Activated naive CD8-positive, alpha-beta T cell treated with anti-CD3 and anti-CD28 coated beads for 36 hours (primary cell): Measurements from ENCODE around the gene MND1. TPM values are rescaled to one million over a fixed set of nuclear protein-coding genes. Genes with fewer than 3 reads are reported as not detected.

Experiments
- DNase-seq: peaks from one replicate; pipeline ENCODE4 v3.0.0; 2021
- H3K27ac Mint-ChIP-seq: one replicate; pipeline ENCODE4 v1.8.0; 2022; ENCODE audit warnings: mild to moderate bottlenecking, moderate library complexity, mixed read lengths
- H3K27me3 Mint-ChIP-seq: one replicate; pipeline ENCODE4 v1.8.0; 2022; ENCODE audit warnings: mild to moderate bottlenecking, mixed read lengths
- H3K36me3 Mint-ChIP-seq: one replicate; pipeline ENCODE4 v1.8.0; 2021; ENCODE audit warnings: mild to moderate bottlenecking, mixed read lengths
- H3K4me1 Mint-ChIP-seq: one replicate; pipeline ENCODE4 v1.8.0; 2021; ENCODE audit warnings: mixed read lengths
- H3K4me3 Mint-ChIP-seq: one replicate; pipeline ENCODE4 v1.8.0; 2022; ENCODE audit warnings: mild to moderate bottlenecking, moderate library complexity, mixed read lengths
- H3K9me3 Mint-ChIP-seq: one replicate; pipeline ENCODE4 v1.8.0; 2022; ENCODE audit warnings: mixed read lengths
- total RNA-seq, 2 experiments: library from RNA; stranded (reverse); gene quantifications; one replicate each; pipeline ENCODE4 v1.2.3, GENCODE V29; 2021

The MND1 gene
- total RNA-seq, result 10 to 100 TPM; 42.8 to 45.3 TPM

- Mint-ChIP-seq H3K4me1 (peaks cover 9% of the 10 kb centered on the region), H3K9me3 (no peaks in the 10 kb centered on the region), H3K36me3 (peaks cover 14% of the 10 kb centered on the region), H3K27me3 (peaks cover 9% of the 10 kb centered on the region), H3K4me3 (peak within 1 kb of the TSS; percentile 92), H3K27ac (peak within 1 kb of the TSS; percentile 92)
- peak; percentile 94 for DNase-seq
Observed at GRCh38 chr4:153344131-153345011, at the start of gene MND1. TSS of gene MND1 (plus strand) at chr4:153344688. CDS start at chr4:153344738, 50 bp downstream.

DNA sequence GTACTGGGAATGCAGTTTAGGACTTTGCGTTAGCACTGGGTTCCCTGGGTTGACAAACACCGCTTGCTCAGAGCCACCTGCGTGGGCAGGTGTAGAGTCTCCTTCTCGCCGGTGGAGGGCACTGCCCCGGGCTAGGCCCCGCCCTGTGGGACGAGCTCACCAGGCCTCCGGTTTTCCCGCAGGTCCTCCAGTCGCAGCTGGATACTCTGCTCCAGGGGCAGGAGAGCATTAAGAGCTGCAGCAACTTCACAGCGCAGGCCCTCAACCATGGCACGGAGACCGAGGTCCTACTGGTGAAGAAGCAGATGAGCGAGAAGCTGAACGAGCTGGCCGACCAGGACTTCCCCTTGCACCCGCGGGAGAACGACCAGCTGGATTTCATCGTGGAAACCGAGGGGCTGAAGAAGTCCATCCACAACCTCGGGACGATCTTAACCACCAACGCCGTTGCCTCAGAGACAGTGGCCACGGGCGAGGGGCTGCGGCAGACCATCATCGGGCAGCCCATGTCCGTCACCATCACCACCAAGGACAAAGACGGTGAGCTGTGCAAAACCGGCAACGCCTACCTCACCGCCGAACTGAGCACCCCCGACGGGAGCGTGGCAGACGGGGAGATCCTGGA lies 49.2 kb upstream of the MND1 start:
- Mint-ChIP-seq H3K4me3 (no peak overlapping the region), H3K27me3 (no peaks in the 10 kb centered on the region), H3K36me3 (peaks cover 11% of the 10 kb centered on the region), H3K27ac (no peak overlapping the region), H3K4me1 (no peaks in the 10 kb centered on the region), H3K9me3 (peaks cover 8% of the 10 kb centered on the region)
- no peak for DNase-seq

DNA sequence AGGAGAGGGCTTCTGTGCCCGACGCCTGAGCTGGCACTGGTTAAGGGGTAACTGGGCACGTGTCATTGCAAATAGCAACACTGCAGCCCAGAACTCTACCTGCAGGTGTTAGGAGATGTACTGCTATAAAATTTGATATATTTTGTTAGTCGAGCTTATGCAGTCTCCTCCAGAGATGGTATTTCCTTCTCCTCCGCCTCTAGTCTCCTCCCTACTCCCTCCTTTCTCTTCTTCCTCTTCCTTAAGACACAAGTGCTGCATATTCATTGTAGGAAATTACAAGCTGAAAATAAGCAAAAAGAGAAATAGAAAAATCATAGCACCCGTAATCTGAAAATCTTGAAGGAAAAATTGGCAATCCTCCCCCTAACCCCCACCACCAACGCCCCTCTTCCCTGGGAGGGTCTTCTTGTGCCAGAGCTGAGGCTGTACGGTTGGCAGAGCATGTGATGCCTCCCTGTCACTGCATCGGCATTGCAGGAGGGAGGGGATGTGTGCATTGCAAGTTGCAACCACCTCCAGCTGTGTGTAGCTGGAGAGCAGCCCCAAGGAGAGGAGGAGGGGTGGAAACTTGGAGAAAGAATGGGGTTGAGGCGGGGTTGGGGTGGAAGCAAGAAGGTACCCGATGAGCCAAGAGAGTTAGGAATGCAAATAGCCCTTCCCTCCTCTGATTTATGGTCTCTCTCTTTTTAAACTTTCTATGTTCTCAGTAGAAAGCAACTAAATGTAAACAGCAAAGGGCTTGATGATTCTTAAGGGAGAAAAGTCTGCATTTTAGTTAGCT lies 48.3 kb upstream of the MND1 start:
- peaks cover 14% of the 10 kb centered on the region for H3K36me3 Mint-ChIP-seq
- H3K27ac Mint-ChIP-seq, result no peak overlapping the region
- DNase-seq, result no peak
- H3K4me1 Mint-ChIP-seq, result no peaks in the 10 kb centered on the region
- no peak overlapping the region for H3K4me3 Mint-ChIP-seq
- H3K27me3 Mint-ChIP-seq, result no peaks in the 10 kb centered on the region
- H3K9me3 Mint-ChIP-seq, result peaks cover 11% of the 10 kb centered on the region

- DNase-seq, result no peak
- Mint-ChIP-seq H3K27me3 (no peaks in the 10 kb centered on the region), H3K9me3 (peaks cover 14% of the 10 kb centered on the region), H3K27ac (no peak overlapping the region), H3K4me1 (no peaks in the 10 kb centered on the region), H3K4me3 (no peak overlapping the region), H3K36me3 (peaks cover 19% of the 10 kb centered on the region)
Observed at GRCh38 chr4:153297116-153297515, 47.4 kb upstream of the MND1 start.

- Mint-ChIP-seq H3K36me3 (no peaks in the 10 kb centered on the region), H3K4me3 (no peak overlapping the region), H3K9me3 (no peaks in the 10 kb centered on the region), H3K4me1 (no peaks in the 10 kb centered on the region), H3K27me3 (no peaks in the 10 kb centered on the region), H3K27ac (no peak overlapping the region)
- DNase-seq, result no peak
Observed at GRCh38 chr4:153310793-153311192, 33.7 kb upstream of the MND1 start.

- Mint-ChIP-seq H3K27ac (no peak overlapping the region), H3K27me3 (no peaks in the 10 kb centered on the region), H3K9me3 (no peaks in the 10 kb centered on the region), H3K4me1 (no peaks in the 10 kb centered on the region), H3K36me3 (no peaks in the 10 kb centered on the region), H3K4me3 (no peak overlapping the region)
- DNase-seq, result no peak
Observed at GRCh38 chr4:153314915-153315314, 29.6 kb upstream of the MND1 start.

DNA sequence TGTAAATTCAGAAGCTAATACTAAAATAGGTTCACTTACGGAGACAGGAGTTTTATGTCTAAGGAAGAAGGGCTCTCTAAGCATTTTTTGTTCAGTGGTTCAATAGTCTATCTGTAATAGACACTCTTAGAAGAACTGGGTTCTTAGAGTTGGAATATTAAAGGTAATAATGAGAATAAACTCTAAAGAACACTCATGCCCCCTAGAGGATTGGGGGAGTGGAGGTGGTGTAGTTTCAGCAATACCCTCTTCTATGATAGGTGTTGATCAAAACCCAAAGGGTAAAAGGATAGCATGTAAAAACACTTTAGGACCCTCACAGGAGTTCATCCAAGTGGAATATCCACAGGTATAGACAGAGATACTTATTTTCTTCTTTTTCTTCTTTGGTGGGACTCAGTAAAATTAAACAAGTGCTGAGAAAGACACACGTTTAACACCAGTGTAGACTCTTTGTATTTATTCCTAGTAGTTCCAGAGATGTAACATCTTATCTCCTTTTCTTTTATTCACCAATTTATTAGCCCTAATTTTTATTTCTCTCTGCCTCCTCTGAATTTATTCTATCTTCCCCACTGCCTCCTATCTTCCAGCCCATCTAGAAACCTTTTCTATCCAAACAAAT lies 25.7 kb upstream of the MND1 start:
- H3K4me3 Mint-ChIP-seq, result no peak overlapping the region
- H3K4me1 Mint-ChIP-seq, result no peaks in the 10 kb centered on the region
- no peaks in the 10 kb centered on the region for H3K36me3 Mint-ChIP-seq
- H3K27ac Mint-ChIP-seq, result no peak overlapping the region
- no peaks in the 10 kb centered on the region for H3K27me3 Mint-ChIP-seq
- no peaks in the 10 kb centered on the region for H3K9me3 Mint-ChIP-seq
- no peak for DNase-seq

- Mint-ChIP-seq H3K27ac (no peak overlapping the region), H3K36me3 (no peaks in the 10 kb centered on the region), H3K27me3 (peaks cover 5% of the 10 kb centered on the region), H3K4me3 (no peak overlapping the region), H3K4me1 (peaks cover 2% of the 10 kb centered on the region), H3K9me3 (no peaks in the 10 kb centered on the region)
- no peak for DNase-seq
Observed at GRCh38 chr4:153322791-153323190, 21.7 kb upstream of the MND1 start.

DNA sequence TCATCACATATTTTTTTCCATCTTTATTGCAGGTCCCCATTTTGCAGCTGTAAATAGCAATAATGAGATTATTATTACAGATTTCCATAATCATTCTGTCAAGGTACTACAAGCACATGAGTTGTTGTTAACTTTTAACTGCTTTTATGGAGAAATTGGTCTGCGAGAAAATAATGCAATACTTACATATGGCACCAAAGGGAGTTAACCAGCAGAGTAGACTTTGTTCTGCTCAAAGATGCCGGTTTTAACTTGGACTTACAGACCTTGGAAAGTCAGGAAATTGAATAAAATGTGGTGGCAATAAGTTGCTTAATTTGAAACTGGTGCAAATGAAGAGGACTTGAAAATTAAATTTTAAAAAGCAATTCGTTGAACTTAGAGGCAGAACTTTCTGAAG lies 20.4 kb upstream of the MND1 start:
- Mint-ChIP-seq H3K9me3 (no peaks in the 10 kb centered on the region), H3K36me3 (no peaks in the 10 kb centered on the region), H3K4me1 (peaks cover 2% of the 10 kb centered on the region), H3K27ac (no peak overlapping the region), H3K27me3 (peaks cover 5% of the 10 kb centered on the region), H3K4me3 (no peak overlapping the region)
- no peak for DNase-seq

- Mint-ChIP-seq H3K4me3 (no peak overlapping the region), H3K4me1 (peaks cover 2% of the 10 kb centered on the region), H3K9me3 (no peaks in the 10 kb centered on the region), H3K27me3 (peaks cover 5% of the 10 kb centered on the region), H3K36me3 (no peaks in the 10 kb centered on the region), H3K27ac (no peak overlapping the region)
- DNase-seq, result no peak
Observed at GRCh38 chr4:153325558-153325957, 18.9 kb upstream of the MND1 start.

- no peak for DNase-seq
- Mint-ChIP-seq H3K4me1 (peaks cover 2% of the 10 kb centered on the region), H3K4me3 (no peak overlapping the region), H3K27ac (no peak overlapping the region), H3K36me3 (no peaks in the 10 kb centered on the region), H3K27me3 (peaks cover 5% of the 10 kb centered on the region), H3K9me3 (no peaks in the 10 kb centered on the region)
Observed at GRCh38 chr4:153326513-153326912, 18.0 kb upstream of the MND1 start.

DNA sequence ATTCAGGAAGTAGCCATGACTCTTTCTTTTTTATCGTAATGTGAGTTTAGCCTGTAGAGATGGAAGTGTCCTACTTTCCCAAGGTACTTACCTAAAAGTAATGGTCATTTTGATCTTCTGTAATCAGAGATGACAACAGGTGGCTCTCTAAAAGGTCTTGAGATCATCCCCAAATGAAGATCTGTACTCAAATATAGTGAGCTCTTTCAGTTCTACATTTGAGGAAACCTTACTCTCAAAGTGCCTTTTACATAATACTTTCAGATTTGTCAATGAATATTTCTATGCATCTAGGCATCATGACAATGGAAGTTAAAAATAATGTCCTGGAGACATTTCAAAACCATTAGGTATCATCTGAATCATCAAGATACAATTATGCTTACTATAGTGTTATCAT lies 17.2 kb upstream of the MND1 start:
- Mint-ChIP-seq H3K4me1 (peaks cover 2% of the 10 kb centered on the region), H3K27ac (no peak overlapping the region), H3K27me3 (peaks cover 5% of the 10 kb centered on the region), H3K36me3 (no peaks in the 10 kb centered on the region), H3K9me3 (no peaks in the 10 kb centered on the region), H3K4me3 (no peak overlapping the region)
- DNase-seq, result no peak

GRCh38 chr4:153332936-153333335 lies 11.6 kb upstream of the MND1 start:
- Mint-ChIP-seq H3K9me3 (no peaks in the 10 kb centered on the region), H3K4me3 (no peak overlapping the region), H3K36me3 (no peaks in the 10 kb centered on the region), H3K4me1 (peaks cover 9% of the 10 kb centered on the region), H3K27ac (no peak overlapping the region), H3K27me3 (no peaks in the 10 kb centered on the region)
- no peak for DNase-seq

DNA sequence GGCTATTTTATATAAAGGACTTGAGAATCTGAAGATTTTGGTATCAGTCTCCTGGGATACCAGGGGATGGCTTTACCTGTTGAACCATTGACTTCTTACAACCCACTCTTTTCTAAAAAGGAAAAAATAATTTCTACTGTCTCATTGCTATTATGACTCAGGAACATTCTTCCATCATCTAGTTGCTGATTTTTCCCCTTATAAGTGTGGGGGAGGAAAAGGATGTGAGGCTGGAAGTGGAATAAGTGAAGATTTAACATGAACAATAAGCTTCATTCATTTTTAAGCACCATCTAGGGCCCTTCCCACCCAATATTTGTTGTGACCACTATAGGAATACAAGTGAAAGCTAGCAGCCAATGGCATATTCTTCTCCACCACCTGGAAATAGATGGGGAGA lies 10.6 kb upstream of the MND1 start:
- H3K27me3 Mint-ChIP-seq, result no peaks in the 10 kb centered on the region
- no peak for DNase-seq
- no peaks in the 10 kb centered on the region for H3K9me3 Mint-ChIP-seq
- H3K36me3 Mint-ChIP-seq, result no peaks in the 10 kb centered on the region
- H3K4me3 Mint-ChIP-seq, result no peak overlapping the region
- no peak overlapping the region for H3K27ac Mint-ChIP-seq
- H3K4me1 Mint-ChIP-seq, result peaks cover 9% of the 10 kb centered on the region

GRCh38 chr4:153335665-153336064 lies 8.8 kb upstream of the MND1 start:
- Mint-ChIP-seq H3K4me1 (peaks cover 9% of the 10 kb centered on the region), H3K27ac (no peak overlapping the region), H3K9me3 (no peaks in the 10 kb centered on the region), H3K4me3 (no peak overlapping the region), H3K36me3 (no peaks in the 10 kb centered on the region), H3K27me3 (no peaks in the 10 kb centered on the region)
- DNase-seq, result no peak
